Neural crest cell (in vitro differentiated cells): ENCODE data around the gene GPC6. TPM values are rescaled to one million over a fixed set of nuclear protein-coding genes. Genes with fewer than 3 reads are reported as not detected.
A peak's percentile ranks its signal among the peaks of the same experiment; 100 is the strongest.

ENCODE experiments used
- DNase-seq: peaks from one replicate; pipeline ENCODE4 v3.0.0; 2021; ENCODE audit warnings: low read depth, mixed read lengths, low spot score
- H3K27ac Mint-ChIP-seq: one replicate; pipeline ENCODE4 v1.8.0; 2021; ENCODE audit warnings: mild to moderate bottlenecking, mixed read lengths; ENCODE audit not compliant: unreplicated experiment
- H3K27me3 Mint-ChIP-seq: 2 replicates; pipeline ENCODE4 v1.8.0; 2021; ENCODE audit warnings: low read depth, mild to moderate bottlenecking, mixed read lengths
- H3K36me3 Mint-ChIP-seq: 2 replicates; pipeline ENCODE4 v1.8.0; 2021; ENCODE audit warnings: low read depth, mild to moderate bottlenecking, mixed read lengths
- H3K4me1 Mint-ChIP-seq: 2 replicates; pipeline ENCODE4 v1.8.0; 2021; ENCODE audit warnings: mixed read lengths
- H3K4me3 Mint-ChIP-seq: one replicate; pipeline ENCODE4 v1.8.0; 2021; ENCODE audit warnings: mild to moderate bottlenecking, mixed read lengths
- H3K9me3 Mint-ChIP-seq: 2 replicates; pipeline ENCODE4 v1.8.0; 2021; ENCODE audit warnings: mixed read lengths
- CTCF ChIP-seq: fragments of 200-600 bp; sonication (generic); conservative IDR thresholded peaks from 2 replicates; pipeline ENCODE4 v1.5.0; 2021; ENCODE audit warnings: antibody characterized with exemption, mild to moderate bottlenecking
- total RNA-seq: library from RNA; stranded (reverse); gene quantifications from 2 replicates; pipeline ENCODE4 v1.2.1, GENCODE V29; 2021

The GPC6 gene
- total RNA-seq, 1 donor from 2014 or later = 13.4 TPM

DNA sequence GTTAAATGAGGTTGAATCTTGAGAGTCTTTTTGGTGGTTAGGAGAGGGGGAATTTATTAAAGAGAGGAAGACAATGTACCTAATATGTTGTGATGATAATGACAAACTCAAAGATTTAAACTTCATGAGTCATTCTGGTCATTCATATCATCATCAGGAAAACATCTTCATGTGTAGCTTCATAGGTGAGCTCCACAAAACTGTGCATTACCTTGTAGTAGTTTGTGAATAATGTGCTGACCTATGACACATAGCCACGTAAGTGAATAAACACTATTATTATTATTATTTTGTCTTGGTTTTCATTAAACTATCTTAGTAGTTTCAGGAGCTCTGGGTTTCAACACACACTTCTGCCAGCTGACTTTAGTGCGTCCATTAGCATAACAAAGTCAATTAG, 997 bp upstream of the GPC6 start:
- H3K27me3 Mint-ChIP-seq = no peaks in the 10 kb centered on the region
- no peaks in the 10 kb centered on the region for H3K36me3 Mint-ChIP-seq
- H3K27ac Mint-ChIP-seq = no peak overlapping the region
- no peak for DNase-seq
- peaks cover 62% of the 10 kb centered on the region for H3K4me1 Mint-ChIP-seq
- no peak for TF ChIP-seq CTCF
- H3K4me3 Mint-ChIP-seq = peak overlapping the region; percentile 98
- H3K9me3 Mint-ChIP-seq = no peaks in the 10 kb centered on the region

- Mint-ChIP-seq H3K36me3 (no peaks in the 10 kb centered on the region), H3K4me3 (peak overlapping the region; percentile 98), H3K27me3 (no peaks in the 10 kb centered on the region), H3K9me3 (no peaks in the 10 kb centered on the region), H3K4me1 (peaks cover 65% of the 10 kb centered on the region), H3K27ac (no peak overlapping the region)
- no peak for DNase-seq
- no peak for TF ChIP-seq CTCF
Measured at GRCh38 chr13:93226065-93226622, 463 bp upstream of the GPC6 start.

GRCh38 chr13:93227280-93227877, 772 bp downstream of the GPC6 start:
- Mint-ChIP-seq H3K27me3 (no peaks in the 10 kb centered on the region), H3K4me1 (peaks cover 75% of the 10 kb centered on the region), H3K27ac (peak overlapping the region; percentile 95), H3K9me3 (no peaks in the 10 kb centered on the region), H3K4me3 (peak overlapping the region; percentile 98), H3K36me3 (no peaks in the 10 kb centered on the region)
- DNase-seq = no peak
- no peak for TF ChIP-seq CTCF

DNA sequence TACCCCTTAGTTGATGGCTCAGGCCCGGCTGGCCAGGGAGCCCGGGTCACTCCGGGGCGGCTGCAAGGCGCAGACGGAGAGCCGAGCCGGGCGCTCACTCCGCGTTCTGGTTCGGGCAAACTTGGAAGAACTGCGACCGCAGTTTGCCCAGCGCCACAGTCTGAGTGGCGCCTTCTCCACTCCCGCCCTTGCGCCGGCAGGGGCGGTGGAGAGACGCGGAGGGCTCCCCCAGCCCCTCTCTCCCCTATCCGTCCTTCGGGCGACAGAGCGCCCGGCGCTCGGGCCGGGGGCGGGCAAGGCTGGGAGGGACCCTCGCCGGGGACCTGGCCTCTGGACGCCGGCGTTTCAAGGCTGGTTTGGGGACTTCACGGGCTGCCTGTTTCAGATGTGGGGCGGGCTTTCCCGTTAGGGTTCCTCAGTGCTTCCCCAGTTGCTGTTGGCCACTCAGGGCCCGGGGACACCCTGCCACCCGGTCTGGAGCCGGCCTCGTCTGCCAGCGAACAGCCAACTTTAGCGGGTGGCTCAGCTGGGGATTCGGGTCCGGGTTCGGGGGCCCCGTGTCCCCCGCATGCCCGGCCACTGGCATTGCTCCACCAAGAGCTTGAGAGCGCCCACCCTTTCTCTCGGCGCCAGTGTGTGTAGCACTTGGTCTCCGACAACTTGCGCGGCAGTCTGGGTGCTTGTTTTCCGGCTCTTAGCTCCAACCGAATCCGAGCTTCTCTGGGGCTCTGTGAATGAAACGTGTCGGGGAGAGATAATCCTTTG, 1.5 kb downstream of the GPC6 start:
- Mint-ChIP-seq H3K36me3 (no peaks in the 10 kb centered on the region), H3K9me3 (no peaks in the 10 kb centered on the region), H3K4me1 (peaks cover 69% of the 10 kb centered on the region), H3K27ac (peak overlapping the region; percentile 94), H3K4me3 (peak overlapping the region; percentile 98), H3K27me3 (no peaks in the 10 kb centered on the region)
- DNase-seq = peak; percentile 67
- TF ChIP-seq CTCF = peak; percentile 73

DNA sequence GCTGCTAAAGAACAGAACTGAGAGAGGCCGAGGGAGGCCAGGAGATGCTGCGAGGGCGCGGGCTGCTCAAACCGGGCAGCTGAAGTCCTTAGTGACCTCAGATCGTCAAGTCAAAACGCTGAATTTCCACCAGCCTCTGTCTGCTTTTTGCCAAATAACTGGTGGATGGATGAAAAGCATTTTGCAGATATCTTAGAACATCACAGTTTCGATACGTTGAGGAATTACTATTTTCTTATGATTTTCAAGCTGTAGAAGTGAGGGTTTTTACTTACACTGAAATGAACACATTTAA, 2.0 kb downstream of the GPC6 start:
- Mint-ChIP-seq H3K36me3 (peaks cover 2% of the 10 kb centered on the region), H3K4me3 (peak overlapping the region; percentile 98), H3K9me3 (no peaks in the 10 kb centered on the region), H3K27ac (peak overlapping the region; percentile 94), H3K27me3 (no peaks in the 10 kb centered on the region), H3K4me1 (peaks cover 64% of the 10 kb centered on the region)
- DNase-seq = no peak
- TF ChIP-seq CTCF = no peak
